Measurements from ENCODE around the gene RAP1GAP.
A peak's percentile ranks its signal among the peaks of the same experiment; 100 is the strongest.

Gene RAP1GAP

DNA sequence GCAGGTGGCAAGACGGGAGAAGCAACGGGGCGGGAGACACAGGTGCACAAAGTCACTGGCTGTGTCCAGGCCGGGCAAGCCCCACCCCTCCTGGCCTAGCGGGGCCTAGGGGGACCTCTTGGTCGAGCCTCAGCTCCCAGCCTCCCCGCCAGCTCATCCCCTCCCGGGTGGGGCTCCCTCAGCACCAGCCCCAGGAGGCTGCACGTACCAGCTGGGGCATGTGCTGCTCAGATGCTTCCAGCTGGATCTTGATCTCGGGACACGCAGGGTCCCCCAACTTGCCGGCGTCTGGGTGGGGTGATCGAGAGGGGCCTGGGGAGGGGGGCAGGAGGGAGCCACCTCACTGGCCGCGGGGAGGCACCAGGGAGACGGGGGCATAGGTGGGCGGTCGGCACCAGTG, 71.4 kb downstream of the RAP1GAP start:
- Histone ChIP-seq H4K8ac (ENCODE audit: low read depth, low read length) (no peak overlapping the region), H3K9ac (ENCODE audit: low read length) (no peak overlapping the region), H2BK120ac (ENCODE audit: low read depth, low read length) (no peak overlapping the region), H3K36me3 (ENCODE audit: control insufficient read depth, insufficient read depth, low read length) (no peaks in the 10 kb centered on the region), H2BK5ac (ENCODE audit: low read length) (no peak overlapping the region), H2BK15ac (replicated peaks; ENCODE audit: low read depth) (no peak overlapping the region), H3K56ac (ENCODE audit: low read length) (no peak overlapping the region), H3K27ac (ENCODE audit: low read depth, low read length) (no peak overlapping the region), H3K18ac (ENCODE audit: low read length) (no peak overlapping the region), H3K4me2 (ENCODE audit: low read length) (no peak overlapping the region), H3K27me3 (ENCODE audit: insufficient read depth, low read length, poor library complexity) (no peaks in the 10 kb centered on the region), H2AK5ac (ENCODE audit: low read length) (no peak overlapping the region), H3K4me3 (ENCODE audit: low read length) (no peak overlapping the region), H3K4ac (ENCODE audit: low read depth, low read length) (no peak overlapping the region), H3K79me1 (ENCODE audit: low read length) (no peaks in the 10 kb centered on the region), H3K79me2 (ENCODE audit: control insufficient read depth, insufficient read depth, low read length) (no peaks in the 10 kb centered on the region), H4K5ac (ENCODE audit: low read length) (no peak overlapping the region), H3K23ac (ENCODE audit: low read length) (no peak overlapping the region), H3K4me1 (ENCODE audit: control insufficient read depth, low read depth, low read length) (no peaks in the 10 kb centered on the region)
- no peak for DNase-seq
- WGBS (ENCODE audit: extremely low coverage, insufficient coverage, low lambda C conversion rate): no CpG with 5 or more reads among the region's 19 CpGs

DNA sequence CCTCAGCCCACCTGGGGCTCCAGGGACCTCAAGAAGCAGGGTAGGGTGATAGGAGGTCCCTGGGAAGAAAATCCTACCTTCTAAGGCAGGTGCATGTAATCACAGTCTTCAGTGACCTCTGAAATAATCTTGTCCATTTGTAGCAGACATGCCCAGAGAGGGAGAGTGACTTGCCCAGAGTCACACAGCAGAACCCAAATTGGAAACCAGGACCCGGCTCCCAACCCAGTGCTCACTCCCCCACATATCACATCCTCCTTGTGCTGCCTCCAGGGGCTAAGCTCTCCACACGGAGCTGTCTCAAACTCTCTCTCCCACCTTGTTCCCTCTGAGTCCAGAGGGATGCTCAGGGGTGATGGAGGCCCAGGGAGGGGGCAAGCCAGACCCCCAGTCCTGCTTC, 72.5 kb downstream of the RAP1GAP start:
- no peak overlapping the region for H2AK5ac ChIP-seq (ENCODE audit: low read length)
- H2BK15ac ChIP-seq (replicated peaks; ENCODE audit: low read depth): no peak overlapping the region
- no peak overlapping the region for H3K56ac ChIP-seq (ENCODE audit: low read length)
- DNase-seq: no peak
- no peak overlapping the region for H3K4ac ChIP-seq (ENCODE audit: low read depth, low read length)
- no peak overlapping the region for H4K8ac ChIP-seq (ENCODE audit: low read depth, low read length)
- no peak overlapping the region for H4K5ac ChIP-seq (ENCODE audit: low read length)
- no peak overlapping the region for H3K27ac ChIP-seq (ENCODE audit: low read depth, low read length)
- no peak overlapping the region for H2BK120ac ChIP-seq (ENCODE audit: low read depth, low read length)
- no peaks in the 10 kb centered on the region for H3K36me3 ChIP-seq (ENCODE audit: control insufficient read depth, insufficient read depth, low read length)
- no peak overlapping the region for H2BK5ac ChIP-seq (ENCODE audit: low read length)
- no peak overlapping the region for H3K23ac ChIP-seq (ENCODE audit: low read length)
- H3K9ac ChIP-seq (ENCODE audit: low read length): no peak overlapping the region
- H3K4me1 ChIP-seq (ENCODE audit: control insufficient read depth, low read depth, low read length): no peaks in the 10 kb centered on the region
- H3K79me1 ChIP-seq (ENCODE audit: low read length): no peaks in the 10 kb centered on the region
- WGBS (ENCODE audit: extremely low coverage, insufficient coverage, low lambda C conversion rate): no CpG with 5 or more reads among the region's 2 CpGs
- no peak overlapping the region for H3K4me2 ChIP-seq (ENCODE audit: low read length)
- no peaks in the 10 kb centered on the region for H3K27me3 ChIP-seq (ENCODE audit: insufficient read depth, low read length, poor library complexity)
- H3K18ac ChIP-seq (ENCODE audit: low read length): no peak overlapping the region
- no peaks in the 10 kb centered on the region for H3K79me2 ChIP-seq (ENCODE audit: control insufficient read depth, insufficient read depth, low read length)
- no peak overlapping the region for H3K4me3 ChIP-seq (ENCODE audit: low read length)

DNA sequence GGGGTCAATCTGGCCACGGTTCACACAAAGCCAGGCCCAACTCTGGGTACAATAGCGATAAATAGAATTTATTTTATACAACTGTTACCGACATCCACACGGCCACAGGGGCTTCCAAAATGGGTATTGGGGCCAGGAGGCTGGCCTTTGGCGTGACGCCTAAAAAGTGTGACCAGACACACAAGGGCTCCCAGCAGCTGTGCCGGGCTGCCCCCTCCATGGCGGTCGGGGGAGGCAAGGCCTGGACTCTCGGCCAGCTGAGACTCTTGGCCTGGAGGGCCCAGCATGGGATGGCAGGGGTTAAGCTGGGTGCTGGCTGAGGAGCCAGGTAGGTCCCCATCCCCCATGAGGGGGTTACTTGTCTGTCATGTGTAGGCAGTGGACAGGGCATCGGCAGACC, 73.0 kb downstream of the RAP1GAP start:
- H3K36me3 ChIP-seq (ENCODE audit: control insufficient read depth, insufficient read depth, low read length): no peaks in the 10 kb centered on the region
- H3K9ac ChIP-seq (ENCODE audit: low read length): no peak overlapping the region
- H3K4me3 ChIP-seq (ENCODE audit: low read length): no peak overlapping the region
- no CpG with 5 or more reads among the region's 11 CpGs for WGBS (ENCODE audit: extremely low coverage, insufficient coverage, low lambda C conversion rate)
- H2AK5ac ChIP-seq (ENCODE audit: low read length): no peak overlapping the region
- H3K4ac ChIP-seq (ENCODE audit: low read depth, low read length): no peak overlapping the region
- no peaks in the 10 kb centered on the region for H3K27me3 ChIP-seq (ENCODE audit: insufficient read depth, low read length, poor library complexity)
- no peak overlapping the region for H2BK5ac ChIP-seq (ENCODE audit: low read length)
- no peak overlapping the region for H3K56ac ChIP-seq (ENCODE audit: low read length)
- DNase-seq: no peak
- H4K5ac ChIP-seq (ENCODE audit: low read length): no peak overlapping the region
- no peak overlapping the region for H3K23ac ChIP-seq (ENCODE audit: low read length)
- no peaks in the 10 kb centered on the region for H3K4me1 ChIP-seq (ENCODE audit: control insufficient read depth, low read depth, low read length)
- no peaks in the 10 kb centered on the region for H3K79me1 ChIP-seq (ENCODE audit: low read length)
- no peak overlapping the region for H2BK15ac ChIP-seq (replicated peaks; ENCODE audit: low read depth)
- no peak overlapping the region for H3K18ac ChIP-seq (ENCODE audit: low read length)
- H3K79me2 ChIP-seq (ENCODE audit: control insufficient read depth, insufficient read depth, low read length): no peaks in the 10 kb centered on the region
- H4K8ac ChIP-seq (ENCODE audit: low read depth, low read length): no peak overlapping the region
- H3K4me2 ChIP-seq (ENCODE audit: low read length): no peak overlapping the region
- no peak overlapping the region for H3K27ac ChIP-seq (ENCODE audit: low read depth, low read length)
- no peak overlapping the region for H2BK120ac ChIP-seq (ENCODE audit: low read depth, low read length)

DNA sequence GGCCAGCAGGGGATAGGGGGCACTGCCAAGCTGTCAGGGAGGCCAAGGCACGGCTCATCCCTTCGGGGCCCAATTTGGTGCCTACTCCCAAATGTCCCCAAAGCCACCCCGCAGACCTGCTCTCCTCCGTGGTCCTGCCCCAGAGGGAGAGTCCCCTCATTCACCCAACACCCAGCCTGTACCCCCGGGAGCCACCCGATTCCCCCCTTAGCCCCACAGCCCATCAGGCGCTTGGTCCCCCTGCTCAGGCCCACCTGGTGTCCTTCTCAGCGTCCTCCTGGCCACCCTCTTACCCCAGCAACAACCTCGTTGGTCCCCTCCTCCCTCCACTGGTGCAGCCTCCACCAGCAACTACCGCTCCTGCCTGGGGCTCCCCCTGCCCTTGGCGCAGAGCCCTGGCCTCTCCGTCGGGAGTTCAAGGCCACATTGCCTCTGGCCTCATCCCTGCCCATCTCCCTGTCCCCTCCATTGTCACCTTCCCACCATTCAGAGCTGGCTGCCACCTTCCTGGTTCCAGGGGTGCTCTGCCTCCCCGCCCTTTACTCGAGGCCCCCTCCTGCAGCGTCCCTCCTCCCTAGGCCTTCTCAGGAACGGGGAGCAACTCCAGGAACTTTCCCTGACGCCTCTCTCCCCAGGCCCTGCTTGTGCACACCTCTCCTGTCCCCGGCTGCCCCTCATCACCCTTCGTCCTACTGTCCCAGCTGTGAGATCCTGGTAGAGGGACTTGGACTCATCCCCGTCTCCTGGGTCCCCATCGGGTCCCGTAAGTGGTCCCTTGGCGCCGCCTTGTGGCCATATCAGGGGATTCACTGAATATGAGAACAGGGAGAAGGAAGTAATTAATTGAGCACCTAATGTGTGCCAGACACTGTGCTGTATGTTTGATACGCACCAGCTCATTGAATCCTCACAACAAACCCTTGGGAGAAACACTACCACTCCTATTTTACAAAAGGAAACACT, 73.9 kb downstream of the RAP1GAP start:
- Histone ChIP-seq H3K9ac (ENCODE audit: low read length) (no peak overlapping the region), H2BK15ac (replicated peaks; ENCODE audit: low read depth) (no peak overlapping the region), H3K27me3 (ENCODE audit: insufficient read depth, low read length, poor library complexity) (no peaks in the 10 kb centered on the region), H2BK5ac (ENCODE audit: low read length) (no peak overlapping the region), H3K79me1 (ENCODE audit: low read length) (no peaks in the 10 kb centered on the region), H2BK120ac (ENCODE audit: low read depth, low read length) (no peak overlapping the region), H4K5ac (ENCODE audit: low read length) (no peak overlapping the region), H3K36me3 (ENCODE audit: control insufficient read depth, insufficient read depth, low read length) (no peaks in the 10 kb centered on the region), H3K56ac (ENCODE audit: low read length) (no peak overlapping the region), H3K79me2 (ENCODE audit: control insufficient read depth, insufficient read depth, low read length) (no peaks in the 10 kb centered on the region), H3K23ac (ENCODE audit: low read length) (no peak overlapping the region), H3K27ac (ENCODE audit: low read depth, low read length) (no peak overlapping the region), H3K4me3 (ENCODE audit: low read length) (no peak overlapping the region), H3K4ac (ENCODE audit: low read depth, low read length) (no peak overlapping the region), H2AK5ac (ENCODE audit: low read length) (no peak overlapping the region), H3K4me1 (ENCODE audit: control insufficient read depth, low read depth, low read length) (no peaks in the 10 kb centered on the region), H3K4me2 (ENCODE audit: low read length) (no peak overlapping the region), H3K18ac (ENCODE audit: low read length) (no peak overlapping the region), H4K8ac (ENCODE audit: low read depth, low read length) (no peak overlapping the region)
- peak; percentile 72 for DNase-seq
- WGBS (ENCODE audit: extremely low coverage, insufficient coverage, low lambda C conversion rate): no CpG with 5 or more reads among the region's 26 CpGs

DNA sequence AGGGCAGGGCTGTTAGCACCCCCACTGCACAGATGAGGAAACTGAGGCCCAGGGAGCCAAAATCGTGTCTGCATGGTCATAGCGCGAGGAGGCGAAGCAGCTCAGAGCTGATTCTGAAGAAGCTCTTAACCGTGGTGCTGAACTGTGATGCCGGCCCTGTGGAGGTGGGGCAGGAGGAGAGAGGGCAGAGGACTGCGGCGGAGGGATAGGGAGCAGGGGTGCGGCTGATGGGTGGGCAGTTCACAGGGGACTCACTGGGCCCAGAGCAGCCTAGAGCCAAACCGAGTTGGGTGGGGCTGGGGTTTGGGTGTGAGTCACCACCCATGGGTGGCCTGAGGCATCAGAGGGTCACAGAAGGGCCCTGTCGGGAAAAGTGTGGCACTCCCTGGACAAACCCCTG, 74.7 kb downstream of the RAP1GAP start:
- no peak overlapping the region for H4K5ac ChIP-seq (ENCODE audit: low read length)
- no peaks in the 10 kb centered on the region for H3K36me3 ChIP-seq (ENCODE audit: control insufficient read depth, insufficient read depth, low read length)
- H3K4me3 ChIP-seq (ENCODE audit: low read length): no peak overlapping the region
- H3K56ac ChIP-seq (ENCODE audit: low read length): no peak overlapping the region
- H3K79me1 ChIP-seq (ENCODE audit: low read length): no peaks in the 10 kb centered on the region
- H2BK5ac ChIP-seq (ENCODE audit: low read length): no peak overlapping the region
- peak; percentile 36 for DNase-seq
- H2AK5ac ChIP-seq (ENCODE audit: low read length): no peak overlapping the region
- no peaks in the 10 kb centered on the region for H3K79me2 ChIP-seq (ENCODE audit: control insufficient read depth, insufficient read depth, low read length)
- no peaks in the 10 kb centered on the region for H3K4me1 ChIP-seq (ENCODE audit: control insufficient read depth, low read depth, low read length)
- H2BK15ac ChIP-seq (replicated peaks; ENCODE audit: low read depth): no peak overlapping the region
- H3K23ac ChIP-seq (ENCODE audit: low read length): no peak overlapping the region
- H3K4ac ChIP-seq (ENCODE audit: low read depth, low read length): no peak overlapping the region
- no CpG with 5 or more reads among the region's 11 CpGs for WGBS (ENCODE audit: extremely low coverage, insufficient coverage, low lambda C conversion rate)
- no peak overlapping the region for H3K4me2 ChIP-seq (ENCODE audit: low read length)
- no peaks in the 10 kb centered on the region for H3K27me3 ChIP-seq (ENCODE audit: insufficient read depth, low read length, poor library complexity)
- H3K27ac ChIP-seq (ENCODE audit: low read depth, low read length): no peak overlapping the region
- no peak overlapping the region for H2BK120ac ChIP-seq (ENCODE audit: low read depth, low read length)
- H3K9ac ChIP-seq (ENCODE audit: low read length): no peak overlapping the region
- H3K18ac ChIP-seq (ENCODE audit: low read length): no peak overlapping the region
- H4K8ac ChIP-seq (ENCODE audit: low read depth, low read length): no peak overlapping the region

DNA sequence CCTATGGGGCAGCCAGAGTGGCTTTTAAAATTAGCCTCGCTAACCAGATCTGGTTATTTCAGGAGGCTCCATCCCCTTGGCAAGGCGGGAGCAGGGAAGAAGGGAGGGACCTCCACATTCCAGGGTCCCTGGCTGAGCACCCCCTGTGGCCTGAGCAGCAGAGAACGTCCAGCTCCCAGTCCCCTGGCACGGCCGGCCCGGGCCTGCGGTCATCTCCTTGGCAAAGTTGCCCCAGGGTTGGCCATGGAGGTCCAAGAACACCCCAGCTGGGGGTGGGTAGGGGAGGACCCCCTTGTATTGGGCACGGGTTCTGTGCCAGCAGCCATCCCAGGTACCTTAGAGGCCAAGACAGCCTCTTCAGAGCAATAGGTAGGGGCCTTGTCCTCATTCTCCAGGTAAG, 75.9 kb downstream of the RAP1GAP start:
- Histone ChIP-seq H2BK5ac (ENCODE audit: low read length) (no peak overlapping the region), H3K4ac (ENCODE audit: low read depth, low read length) (no peak overlapping the region), H2AK5ac (ENCODE audit: low read length) (no peak overlapping the region), H3K4me2 (ENCODE audit: low read length) (no peak overlapping the region), H3K23ac (ENCODE audit: low read length) (no peak overlapping the region), H2BK120ac (ENCODE audit: low read depth, low read length) (no peak overlapping the region), H3K56ac (ENCODE audit: low read length) (no peak overlapping the region), H4K8ac (ENCODE audit: low read depth, low read length) (no peak overlapping the region), H3K79me2 (ENCODE audit: control insufficient read depth, insufficient read depth, low read length) (no peaks in the 10 kb centered on the region), H3K36me3 (ENCODE audit: control insufficient read depth, insufficient read depth, low read length) (no peaks in the 10 kb centered on the region), H3K4me1 (ENCODE audit: control insufficient read depth, low read depth, low read length) (no peaks in the 10 kb centered on the region), H3K4me3 (ENCODE audit: low read length) (no peak overlapping the region), H3K79me1 (ENCODE audit: low read length) (no peaks in the 10 kb centered on the region), H3K18ac (ENCODE audit: low read length) (no peak overlapping the region), H4K5ac (ENCODE audit: low read length) (no peak overlapping the region), H3K27me3 (ENCODE audit: insufficient read depth, low read length, poor library complexity) (no peaks in the 10 kb centered on the region), H3K27ac (ENCODE audit: low read depth, low read length) (no peak overlapping the region), H3K9ac (ENCODE audit: low read length) (no peak overlapping the region), H2BK15ac (replicated peaks; ENCODE audit: low read depth) (no peak overlapping the region)
- DNase-seq: no peak
- WGBS (ENCODE audit: extremely low coverage, insufficient coverage, low lambda C conversion rate): no CpG with 5 or more reads among the region's 8 CpGs
